NB4 (cell line): ENCODE results near the gene DMXL2.

Experiments
- DNase-seq: peaks from one replicate; pipeline ENCODE4 v3.0.0; 2010; ENCODE audit warnings: low read depth
- H3K4me3 ChIP-seq: one replicate; pipeline ENCODE4 v1.5.1; 2011; ENCODE audit warnings: mild to moderate bottlenecking, low read depth, low read length, moderate library complexity
- CTCF ChIP-seq: IDR thresholded peaks from one replicate; pipeline ENCODE4 v1.5.1; 2012; ENCODE audit warnings: low read depth, low read length
- MAX ChIP-seq: IDR thresholded peaks from 2 replicates; pipeline ENCODE4 v1.6.1; 2011; ENCODE audit warnings: low read depth, low read length
- MYC ChIP-seq: IDR thresholded peaks from 2 replicates; pipeline ENCODE4 v1.6.1; 2011; ENCODE audit warnings: low read depth, low read length
- POLR2A ChIP-seq: IDR thresholded peaks from 2 replicates; pipeline ENCODE4 v1.6.1; 2011; ENCODE audit warnings: mild to moderate bottlenecking; ENCODE audit not compliant: insufficient read length; ENCODE audit errors: extremely low read depth

The DMXL2 gene

GRCh38 chr15:51580385-51580784, 42.2 kb downstream of the DMXL2 start:
- peak overlapping the region; percentile 49 for H3K4me3 ChIP-seq
- TF ChIP-seq MYC = no peak
- TF ChIP-seq POLR2A = peak; percentile 58
- TF ChIP-seq MAX = no peak; the same call in 1 of the 2 replicates
- TF ChIP-seq CTCF = no peak
- DNase-seq = peak; percentile 84

- peak; percentile 31 for DNase-seq
- peak overlapping the region; percentile 49 for H3K4me3 ChIP-seq
- no peak for TF ChIP-seq MAX
- no peak for TF ChIP-seq CTCF
- no peak for TF ChIP-seq POLR2A
- TF ChIP-seq MYC = no peak
These were observed 43.6 kb downstream of the DMXL2 start for GRCh38 chr15:51579012-51579411.

- TF ChIP-seq CTCF = no peak
- TF ChIP-seq POLR2A = no peak
- TF ChIP-seq MAX = no peak
- H3K4me3 ChIP-seq = peak overlapping the region; percentile 54
- peak; percentile 29 for DNase-seq
These were observed 44.8 kb downstream of the DMXL2 start for GRCh38 chr15:51577636-51578304.

GRCh38 chr15:51576911-51577500, 45.6 kb downstream of the DMXL2 start:
- peak; percentile 89 for DNase-seq
- TF ChIP-seq MYC (0 out of 2 replicates have a peak, but pooled peaks have one; percentile 19), CTCF (no peak)
- H3K4me3 ChIP-seq = peak overlapping the region; percentile 54

GRCh38 chr15:51576286-51576850, 46.2 kb downstream of the DMXL2 start:
- H3K4me3 ChIP-seq = peak overlapping the region; percentile 54

More at GRCh38 chr15:51576286-51576850, 46.2 kb downstream of the DMXL2 start:
- TF ChIP-seq POLR2A (no peak), MYC (no peak), CTCF (no peak)
- no peak for DNase-seq
